Activated naive CD4-positive, alpha-beta T cell treated with anti-CD3 and anti-CD28 coated beads for 36 hours (primary cell): ENCODE results near the gene SEC61A2. TPM values are rescaled to one million over a fixed set of nuclear protein-coding genes. Genes with fewer than 3 reads are reported as not detected.
"Not testable (repeated sequence)": the region's sequence is repeated elsewhere in the genome, so short reads cannot be mapped to it uniquely, and the experiment has no call there.

ENCODE experiments used
- CTCF ChIA-PET: fragments of 350-600 bp; sonication (Branson Sonifier 250); formaldehyde crosslinking; loops from one replicate; lab custom pipeline; 2021; ENCODE audit warnings: antibody characterized with exemption; lab: Charles Lee
- DNase-seq: peaks from one replicate; pipeline ENCODE4 v3.0.0-alpha.2; 2020
- H3K27ac Mint-ChIP-seq: one replicate; pipeline ENCODE4 v1.8.0; 2021; ENCODE audit warnings: mild to moderate bottlenecking, mixed read lengths
- H3K27me3 Mint-ChIP-seq: one replicate; pipeline ENCODE4 v1.8.0; 2021; ENCODE audit warnings: low read depth, mixed read lengths
- H3K36me3 Mint-ChIP-seq: one replicate; pipeline ENCODE4 v1.8.0; 2021; ENCODE audit warnings: low read depth, mixed read lengths
- H3K4me1 Mint-ChIP-seq: one replicate; pipeline ENCODE4 v1.8.0; 2021; ENCODE audit warnings: low read depth, mixed read lengths
- H3K4me3 Mint-ChIP-seq: one replicate; pipeline ENCODE4 v1.8.0; 2021; ENCODE audit warnings: mild to moderate bottlenecking, moderate library complexity, mixed read lengths
- H3K9me3 Mint-ChIP-seq: one replicate; pipeline ENCODE4 v1.8.0; 2021; ENCODE audit warnings: mixed read lengths
- intact Hi-C: fragments of 100-400 bp; cut with micrococcal nuclease; formaldehyde crosslinking; loops from one replicate; pipeline ENCODE4 v1.15.1; 2023
- total RNA-seq, 2 experiments: library from RNA; stranded (reverse); gene quantifications; one replicate each; pipeline ENCODE4 v1.2.3, GENCODE V29; 2021

The SEC61A2 gene
- total RNA-seq, 2 experiments from 2014 or later = 18.2 to 20.0 TPM

DNA sequence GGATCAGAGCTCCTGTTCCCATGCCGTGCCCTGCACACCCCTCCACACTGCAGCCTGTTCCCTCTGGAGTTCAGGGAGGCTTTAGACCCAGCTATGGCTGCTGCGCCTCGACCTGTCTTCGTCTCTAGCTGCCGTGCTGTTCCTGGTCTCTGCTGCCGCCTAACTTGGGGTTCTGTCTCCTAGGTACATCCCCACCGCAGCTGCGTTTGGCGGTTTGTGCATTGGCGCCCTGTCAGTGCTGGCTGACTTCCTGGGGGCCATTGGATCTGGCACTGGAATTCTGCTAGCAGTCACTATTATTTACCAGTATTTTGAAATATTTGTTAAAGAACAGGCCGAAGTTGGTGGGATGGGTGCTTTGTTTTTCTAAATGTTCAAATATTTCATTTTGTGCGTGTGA is 34.6 kb downstream of the SEC61A2 start:
- no peaks in the 10 kb centered on the region for H3K27me3 Mint-ChIP-seq
- no peak overlapping the region for H3K4me3 Mint-ChIP-seq
- no peak overlapping the region for H3K27ac Mint-ChIP-seq
- intact Hi-C loops = no loop called here
- DNase-seq = no peak
- CTCF ChIA-PET = no interaction called here
- H3K9me3 Mint-ChIP-seq = no peaks in the 10 kb centered on the region
- peaks cover 28% of the 10 kb centered on the region for H3K36me3 Mint-ChIP-seq
- peaks cover 5% of the 10 kb centered on the region for H3K4me1 Mint-ChIP-seq

DNA sequence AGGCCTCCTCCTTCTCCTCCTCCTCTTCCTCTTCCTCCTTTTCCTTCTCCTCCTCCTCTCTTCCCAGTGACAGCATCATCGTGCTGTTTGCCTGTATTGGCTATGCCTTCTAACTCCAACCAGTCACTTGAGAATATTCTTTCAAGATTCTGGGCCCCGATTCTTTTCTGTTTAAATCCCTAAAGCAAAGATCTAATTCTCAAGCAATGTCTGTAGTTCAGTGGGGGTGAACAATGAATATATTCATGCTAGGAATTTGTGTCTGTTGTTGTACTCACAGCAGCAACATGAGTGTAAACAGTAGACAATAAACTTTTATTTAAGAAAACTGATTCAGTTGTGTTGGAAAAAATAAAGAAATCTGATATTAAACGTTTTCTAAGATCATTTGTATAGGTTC is 35.6 kb downstream of the SEC61A2 start:
- Mint-ChIP-seq H3K4me1 (peaks cover 3% of the 10 kb centered on the region), H3K27ac (no peak overlapping the region), H3K9me3 (no peaks in the 10 kb centered on the region), H3K27me3 (no peaks in the 10 kb centered on the region), H3K4me3 (no peak overlapping the region), H3K36me3 (peaks cover 28% of the 10 kb centered on the region)
- CTCF ChIA-PET = no interaction called here
- intact Hi-C loops = no loop called here
- no peak for DNase-seq

DNA sequence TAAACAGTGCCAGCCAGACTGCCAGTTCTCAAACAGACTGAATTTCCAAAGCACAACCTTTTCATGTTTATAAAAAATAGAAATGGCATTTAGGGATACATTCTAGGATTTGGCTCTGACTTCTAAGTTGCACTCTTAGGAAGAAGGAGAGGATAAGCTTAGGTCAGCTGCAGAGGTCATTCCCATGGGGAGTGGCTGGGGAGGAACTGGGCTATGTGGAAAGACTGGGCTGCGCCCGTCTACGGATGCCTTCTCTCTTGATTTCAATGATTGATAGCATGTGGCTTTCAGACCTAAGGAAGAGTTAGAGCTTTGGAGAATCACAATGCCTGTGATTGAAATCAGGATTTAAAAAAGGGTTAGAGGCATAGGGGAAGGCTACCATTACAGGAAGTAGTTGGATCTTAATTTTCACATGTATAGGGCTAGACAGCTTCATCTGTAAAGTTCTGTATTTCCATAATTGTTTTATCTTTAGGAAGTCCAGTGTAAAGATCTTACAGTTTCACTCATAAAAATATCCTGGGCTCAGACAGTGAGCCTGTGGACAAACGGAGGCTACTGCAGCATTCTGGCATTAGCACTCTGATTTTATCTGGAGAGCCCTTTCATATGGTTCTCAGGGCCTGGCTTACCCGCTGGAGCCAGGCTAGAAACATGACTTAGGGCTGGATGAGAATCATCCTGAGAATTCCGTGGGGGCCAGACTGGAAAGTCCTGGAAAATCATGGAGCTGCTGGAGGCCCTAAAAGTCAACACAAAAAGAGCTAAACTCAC is 36.7 kb downstream of the SEC61A2 start:
- no peak overlapping the region for H3K27ac Mint-ChIP-seq
- H3K4me3 Mint-ChIP-seq = no peak overlapping the region
- H3K36me3 Mint-ChIP-seq = peaks cover 29% of the 10 kb centered on the region
- intact Hi-C loops = no loop called here
- no peak for DNase-seq
- H3K9me3 Mint-ChIP-seq = no peaks in the 10 kb centered on the region
- CTCF ChIA-PET = interaction anchor here (1.5 kb wide), 1 partner anchor 14 kb away, joined by 3 read pairs; no protein-coding TSS in a partner anchor
- no peaks in the 10 kb centered on the region for H3K4me1 Mint-ChIP-seq
- no peaks in the 10 kb centered on the region for H3K27me3 Mint-ChIP-seq

DNA sequence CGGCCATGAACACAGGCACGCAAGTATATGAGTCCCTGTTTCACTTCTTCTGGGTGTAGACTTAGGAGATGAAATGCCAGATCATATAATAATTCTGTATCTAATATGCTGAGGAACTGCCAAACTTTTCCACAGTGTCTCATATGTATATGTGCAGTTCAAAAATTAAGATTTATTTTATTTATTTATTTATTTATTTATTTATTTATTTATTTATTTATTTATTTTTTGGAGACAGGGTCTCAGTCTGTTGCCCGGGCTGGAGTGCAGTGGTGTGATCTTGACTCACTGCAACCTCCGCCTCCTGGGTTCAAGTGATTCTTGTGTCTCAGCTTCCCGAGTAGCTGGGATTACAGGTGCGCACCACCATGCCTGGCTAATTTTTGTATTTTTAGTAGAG is 42.0 kb downstream of the SEC61A2 start:
- intact Hi-C loops, CTCF ChIA-PET, H3K4me1 Mint-ChIP-seq, H3K9me3 Mint-ChIP-seq, H3K27ac Mint-ChIP-seq, H3K27me3 Mint-ChIP-seq, H3K4me3 Mint-ChIP-seq, DNase-seq: not testable (repeated sequence)
- peaks cover 34% of the 10 kb centered on the region for H3K36me3 Mint-ChIP-seq

DNA sequence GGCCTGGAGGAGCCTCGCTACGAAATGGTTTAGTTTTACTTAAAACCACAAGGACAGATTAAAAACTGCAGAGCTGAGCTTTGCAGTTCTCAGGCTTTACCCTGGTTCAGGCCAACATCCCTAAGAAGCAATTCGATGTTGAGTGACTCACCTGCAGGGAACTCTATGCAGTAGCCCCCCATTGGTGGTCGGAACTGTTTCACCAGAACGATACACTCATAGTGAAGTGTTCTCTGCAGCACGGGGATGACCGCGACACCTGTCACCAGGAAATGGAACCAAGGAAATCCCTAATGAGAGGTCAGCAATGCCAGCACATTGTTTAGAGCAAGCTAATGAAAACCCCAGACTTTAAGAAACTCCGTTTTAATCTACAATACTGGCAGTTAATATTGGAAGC is 48.2 kb downstream of the SEC61A2 start:
- intact Hi-C loops = no loop called here
- Mint-ChIP-seq H3K27me3 (no peaks in the 10 kb centered on the region), H3K36me3 (peaks cover 18% of the 10 kb centered on the region), H3K27ac (no peak overlapping the region), H3K4me1 (peaks cover 9% of the 10 kb centered on the region), H3K9me3 (no peaks in the 10 kb centered on the region), H3K4me3 (no peak overlapping the region)
- DNase-seq = no peak
- CTCF ChIA-PET = interaction anchor here (0.9 to 2.0 kb wide), 2 partner anchors 18 to 37 kb away, joined by 3 to 8 read pairs; partner anchors contain the start of genes CDC123 and NUDT5

DNA sequence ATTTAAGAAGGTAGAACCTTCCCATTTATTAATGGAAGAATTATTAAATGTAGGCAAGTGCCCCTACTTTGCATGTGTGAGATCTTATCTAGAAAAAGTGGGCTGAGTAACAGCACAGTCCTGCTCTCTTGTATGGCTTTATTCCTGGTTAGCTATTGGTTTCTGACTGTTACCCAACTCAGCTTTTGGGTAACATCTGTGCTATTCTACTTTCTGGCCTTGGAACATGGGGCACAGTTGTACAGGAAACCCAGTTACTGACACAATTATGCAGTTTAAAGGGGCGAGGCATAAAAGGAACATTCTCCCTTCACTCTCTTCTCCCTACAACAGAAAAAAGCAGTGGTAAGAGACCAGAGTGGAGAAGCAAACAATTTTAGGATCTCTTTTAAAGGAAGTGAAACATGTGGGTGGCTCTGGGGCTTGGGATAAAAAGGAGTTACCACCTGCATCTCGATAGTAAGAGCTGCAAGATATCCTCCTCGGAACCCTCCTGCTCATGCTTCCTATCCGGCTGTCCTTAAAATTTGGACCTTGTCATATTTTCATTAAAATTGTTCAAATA is 50.2 kb downstream of the SEC61A2 start:
- CTCF ChIA-PET = interaction anchor here (0.8 to 0.9 kb wide), 2 partner anchors 13 to 73 kb away, joined by 3 read pairs; no protein-coding TSS in a partner anchor
- Mint-ChIP-seq H3K9me3 (no peaks in the 10 kb centered on the region), H3K27me3 (no peaks in the 10 kb centered on the region), H3K4me3 (no peak overlapping the region), H3K4me1 (peaks cover 9% of the 10 kb centered on the region), H3K27ac (no peak overlapping the region), H3K36me3 (peaks cover 13% of the 10 kb centered on the region)
- DNase-seq = no peak
- intact Hi-C loops = no loop called here

DNA sequence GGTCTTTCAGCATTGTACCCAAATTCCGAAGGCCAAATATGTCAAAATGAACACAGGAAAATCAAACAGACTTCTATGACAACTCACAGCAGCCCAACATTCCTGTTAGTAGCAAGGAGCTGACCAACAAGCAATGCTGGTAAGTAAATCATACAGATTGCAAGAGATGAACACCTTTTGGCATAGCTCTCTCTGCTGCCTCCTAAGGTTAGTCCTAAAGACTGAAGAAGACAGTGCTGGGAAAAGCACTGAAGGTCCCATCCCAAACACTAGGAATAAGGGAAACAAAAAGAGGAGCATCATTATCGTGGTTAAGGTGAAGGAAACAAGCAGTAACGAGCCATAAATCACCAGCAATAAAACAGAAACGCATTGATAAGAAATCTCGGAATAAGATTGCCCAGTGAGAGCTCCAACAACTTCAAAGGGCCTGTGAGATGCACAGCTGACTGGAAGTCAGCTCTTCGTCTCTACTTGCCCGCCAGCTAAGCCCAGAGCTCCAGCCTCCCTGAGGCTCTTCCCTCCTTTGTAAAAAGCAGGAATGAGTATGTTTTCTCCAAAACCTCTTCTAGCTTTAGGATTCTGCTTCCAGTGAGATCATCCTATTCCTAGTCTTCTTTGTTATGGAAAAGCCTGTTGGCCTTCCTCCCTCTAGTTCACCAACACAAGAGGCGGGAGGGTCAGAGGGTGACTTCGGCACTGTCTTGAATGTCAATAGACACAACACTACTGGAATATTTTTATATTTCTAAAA is 50.9 kb downstream of the SEC61A2 start:
- no peaks in the 10 kb centered on the region for H3K9me3 Mint-ChIP-seq
- no peak overlapping the region for H3K4me3 Mint-ChIP-seq
- intact Hi-C loops = no loop called here
- peak overlapping the region; percentile 81 for H3K27ac Mint-ChIP-seq
- no peaks in the 10 kb centered on the region for H3K27me3 Mint-ChIP-seq
- H3K4me1 Mint-ChIP-seq = peaks cover 10% of the 10 kb centered on the region
- peaks cover 18% of the 10 kb centered on the region for H3K36me3 Mint-ChIP-seq
- DNase-seq = no peak
- CTCF ChIA-PET = interaction anchor here (0.6 to 0.9 kb wide), 3 partner anchors 14 to 74 kb away, joined by 3 read pairs; no protein-coding TSS in a partner anchor

DNA sequence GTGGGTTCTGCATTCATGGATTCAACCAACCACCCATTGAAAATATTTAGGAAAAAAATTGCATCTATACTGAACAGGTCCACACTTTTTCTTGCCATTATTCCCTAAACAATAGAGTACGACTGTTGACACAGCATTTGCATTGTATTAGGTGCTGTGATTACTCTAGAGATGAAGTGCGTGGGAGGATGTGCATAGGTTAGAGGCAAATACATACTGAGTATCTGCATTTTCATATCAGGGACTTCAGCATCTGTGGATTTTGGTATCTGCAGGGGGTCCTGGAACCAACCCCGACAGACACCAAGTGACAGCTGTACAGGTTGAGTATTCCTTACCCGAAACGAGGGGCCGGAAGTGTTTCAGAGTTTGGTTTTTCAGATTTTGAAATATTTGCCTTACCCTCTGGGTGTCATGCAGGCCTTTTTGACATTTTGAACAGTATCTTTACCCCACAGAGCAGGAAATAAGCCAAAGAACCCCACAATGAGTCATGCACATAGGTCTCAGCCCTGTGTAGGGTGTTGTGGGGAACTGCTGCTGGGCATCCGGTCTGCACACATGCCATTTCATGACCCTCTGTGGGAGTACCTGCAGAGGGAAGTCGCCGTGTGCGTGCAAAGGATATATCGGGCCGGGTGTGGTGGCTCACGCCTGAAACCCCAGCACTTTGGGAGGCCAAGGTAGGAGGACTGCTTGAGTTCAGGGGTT is 51.7 kb downstream of the SEC61A2 start:
- intact Hi-C loops = loop anchor here (1.0 kb wide), 2 partner anchors 14 to 59 kb away; partner anchors contain the start of gene NUDT5
- Mint-ChIP-seq H3K27me3 (no peaks in the 10 kb centered on the region), H3K27ac (peak overlapping the region; percentile 81), H3K9me3 (no peaks in the 10 kb centered on the region), H3K4me3 (no peak overlapping the region), H3K36me3 (peaks cover 23% of the 10 kb centered on the region), H3K4me1 (peaks cover 17% of the 10 kb centered on the region)
- peak; percentile 74 for DNase-seq
- CTCF ChIA-PET = interaction anchor here (0.6 kb wide), 1 partner anchor 34 kb away, joined by 3 read pairs; no protein-coding TSS in a partner anchor

DNA sequence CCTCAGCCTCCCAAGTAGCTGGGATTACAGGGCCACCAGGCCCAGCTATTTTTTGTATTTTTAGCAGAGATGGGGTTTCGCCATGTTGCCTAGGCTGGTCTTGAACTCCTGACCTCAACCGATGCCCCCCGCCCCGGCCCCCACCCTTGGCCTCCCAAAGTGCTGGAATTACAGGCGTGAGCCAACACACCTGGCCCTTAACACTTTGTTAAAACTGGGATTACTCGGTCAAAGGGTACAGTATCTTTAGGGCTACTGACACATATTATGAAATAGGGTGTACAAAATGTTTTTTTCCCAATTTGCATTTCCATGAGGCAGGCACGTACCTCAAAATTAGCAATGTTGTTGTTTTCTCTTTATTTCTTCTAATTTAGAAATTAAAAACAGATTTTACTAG is 54.7 kb downstream of the SEC61A2 start:
- DNase-seq = no peak
- Mint-ChIP-seq H3K36me3 (peaks cover 35% of the 10 kb centered on the region), H3K27ac (no peak overlapping the region), H3K27me3 (no peaks in the 10 kb centered on the region), H3K4me3 (no peak overlapping the region), H3K4me1 (peaks cover 32% of the 10 kb centered on the region), H3K9me3 (no peaks in the 10 kb centered on the region)
- CTCF ChIA-PET = interaction anchor here (1.1 kb wide), 1 partner anchor 30 kb away, joined by 3 read pairs; no protein-coding TSS in a partner anchor
- intact Hi-C loops = no loop called here

DNA sequence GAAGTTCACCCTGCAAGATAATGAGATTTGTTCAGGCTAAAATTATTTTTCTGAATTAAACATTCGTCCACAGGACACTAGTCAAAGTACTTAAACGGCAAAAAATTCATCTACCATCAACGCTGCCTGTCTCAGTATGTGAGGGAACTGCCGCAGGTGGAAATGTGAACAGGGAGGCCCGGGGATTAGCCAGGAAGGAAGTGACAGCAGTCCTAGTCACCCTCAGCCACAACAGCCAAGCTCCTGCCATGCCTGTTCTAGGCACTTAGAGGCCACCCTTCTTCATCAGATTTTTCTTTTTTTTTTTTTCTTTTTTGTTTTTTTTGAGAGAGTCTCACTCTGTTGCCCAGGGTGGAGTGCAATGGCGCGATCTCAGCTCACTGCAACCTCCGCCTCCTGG is 56.8 kb downstream of the SEC61A2 start:
- H3K9me3 Mint-ChIP-seq = no peaks in the 10 kb centered on the region
- peaks cover 34% of the 10 kb centered on the region for H3K4me1 Mint-ChIP-seq
- peak; percentile 57 for DNase-seq
- intact Hi-C loops = no loop called here
- H3K27me3 Mint-ChIP-seq = no peaks in the 10 kb centered on the region
- peaks cover 40% of the 10 kb centered on the region for H3K36me3 Mint-ChIP-seq
- peak overlapping the region; percentile 19 for H3K4me3 Mint-ChIP-seq
- H3K27ac Mint-ChIP-seq = peak overlapping the region; percentile 84
- CTCF ChIA-PET = interaction anchor here (0.7 kb wide), 1 partner anchor 9 kb away, joined by 4 read pairs; no protein-coding TSS in a partner anchor

DNA sequence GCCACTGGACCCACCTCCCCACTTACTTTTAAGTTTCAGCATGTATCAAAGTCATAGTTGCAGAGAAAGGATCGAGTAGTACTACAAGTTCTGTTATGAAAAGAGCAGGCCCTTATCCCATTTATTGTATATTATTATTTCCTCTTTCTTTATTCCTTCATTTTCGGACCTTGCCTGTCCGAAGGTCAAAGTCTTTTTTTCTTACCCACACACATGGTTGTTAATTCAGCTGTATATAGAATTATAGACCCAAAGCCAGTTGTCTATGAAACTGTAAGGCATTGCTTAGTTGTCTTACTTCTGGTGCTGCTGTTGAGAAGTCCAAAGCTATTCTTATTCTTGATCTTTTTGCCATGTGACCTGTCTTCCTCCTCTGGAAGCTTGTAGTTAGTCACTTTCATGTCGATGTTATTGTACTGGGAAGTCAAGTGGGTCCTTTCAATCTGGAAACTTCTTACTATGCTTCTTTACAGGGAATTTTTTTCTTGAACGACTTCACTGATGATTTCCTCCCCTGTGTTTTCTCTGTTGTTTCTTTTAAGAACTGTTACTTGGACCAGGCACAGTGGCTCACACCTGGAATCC is 57.9 kb downstream of the SEC61A2 start:
- no peaks in the 10 kb centered on the region for H3K9me3 Mint-ChIP-seq
- peaks cover 37% of the 10 kb centered on the region for H3K4me1 Mint-ChIP-seq
- H3K36me3 Mint-ChIP-seq = peaks cover 41% of the 10 kb centered on the region
- no peaks in the 10 kb centered on the region for H3K27me3 Mint-ChIP-seq
- DNase-seq = no peak
- CTCF ChIA-PET = no interaction called here
- intact Hi-C loops = no loop called here
- no peak overlapping the region for H3K4me3 Mint-ChIP-seq
- peak overlapping the region; percentile 84 for H3K27ac Mint-ChIP-seq
